Skeletal muscle tissue (tissue), 4 donors: ENCODE data around the gene PROK2. TPM values are rescaled to one million over a fixed set of nuclear protein-coding genes. Genes with fewer than 3 reads are reported as not detected.

ENCODE experiments used
- H3K27ac ChIP-seq: one replicate; pipeline ENCODE4 v1.7.0; 2013; ENCODE audit warnings: mild to moderate bottlenecking, low read depth, low read length, inconsistent platforms
- H3K27me3 ChIP-seq, 3 donors: one replicate each; pipeline ENCODE4 v1.7.0; 2013; ENCODE audit warnings: low read length in 3 of 3; ENCODE audit not compliant: control insufficient read depth in 3 of 3, insufficient read depth in 3 of 3
- H3K36me3 ChIP-seq, 3 donors: one replicate each; pipeline ENCODE4 v1.7.0; 2013; ENCODE audit warnings: low read length in 3 of 3; ENCODE audit not compliant: control insufficient read depth in 3 of 3, insufficient read depth in 3 of 3
- H3K4me1 ChIP-seq, 3 donors: one replicate each; pipeline ENCODE4 v1.7.0; 2013; ENCODE audit warnings: low read length in 3 of 3, mild to moderate bottlenecking in 3 of 3; ENCODE audit not compliant: control insufficient read depth in 3 of 3, insufficient read depth in 3 of 3
- H3K4me3 ChIP-seq, 3 donors: one replicate each; pipeline ENCODE4 v1.7.0; 2013; ENCODE audit warnings: low read length in 3 of 3
- H3K9ac ChIP-seq, 3 donors: one replicate each; pipeline ENCODE4 v1.7.0; 2013; ENCODE audit warnings: low read length in 3 of 3, mild to moderate bottlenecking in 3 of 3, moderate library complexity in 2 of 3, low read depth in 1 of 3
- H3K9me3 ChIP-seq, 3 donors: one replicate each; pipeline ENCODE4 v1.7.0; 2013; ENCODE audit warnings: low read length in 3 of 3; ENCODE audit not compliant: control insufficient read depth in 3 of 3
- total RNA-seq: library from RNA; depleted of rRNA; stranded (reverse); fragments of >200 nt; gene quantifications from one replicate; pipeline ENCODE4 v1.2.3, GENCODE V29; 2014
- donor health status: Osteomylitis.

The PROK2 gene
- total RNA-seq, 1 donor from 2014 or later: 0.52 TPM

- H3K4me1 ChIP-seq: no peaks in the 10 kb centered on the region
- H3K36me3 ChIP-seq: no peaks in the 10 kb centered on the region
- H3K27ac ChIP-seq: no peak overlapping the region
- H3K27me3 ChIP-seq: peaks cover 0 to 4% (median 0%) of the 10 kb centered on the region in 3 donors
- H3K9ac ChIP-seq: no peak overlapping the region
- no peak overlapping the region for H3K4me3 ChIP-seq
- no peaks in the 10 kb centered on the region for H3K9me3 ChIP-seq
Observed at GRCh38 chr3:71809321-71810026, 24.5 kb upstream of the PROK2 start.

DNA sequence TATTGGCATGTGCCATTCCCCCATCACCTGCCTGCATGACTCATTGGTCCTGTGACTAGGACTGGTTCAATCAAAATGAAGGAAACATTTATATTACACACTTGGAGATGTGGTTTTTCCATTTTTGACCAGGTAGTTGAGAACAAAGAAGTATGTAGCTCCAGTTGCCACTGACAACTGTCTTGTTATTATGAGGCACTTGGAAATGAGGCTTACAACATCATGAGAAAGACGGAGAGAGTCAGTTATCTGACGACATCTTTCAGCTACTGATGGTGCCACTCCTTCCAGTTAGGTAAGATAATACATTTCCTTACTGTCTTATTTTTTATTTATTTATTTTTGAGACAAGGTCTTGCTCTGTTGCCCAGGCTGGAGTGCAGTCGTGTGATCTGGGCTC, 21.8 kb upstream of the PROK2 start:
- Histone ChIP-seq H3K4me3 (no peak overlapping the region), H3K4me1 (no peaks in the 10 kb centered on the region), H3K9ac (no peak overlapping the region), H3K27me3 (peaks cover 0 to 10% (median 5%) of the 10 kb centered on the region in 3 donors), H3K9me3 (no peaks in the 10 kb centered on the region), H3K27ac (no peak overlapping the region), H3K36me3 (no peaks in the 10 kb centered on the region)

DNA sequence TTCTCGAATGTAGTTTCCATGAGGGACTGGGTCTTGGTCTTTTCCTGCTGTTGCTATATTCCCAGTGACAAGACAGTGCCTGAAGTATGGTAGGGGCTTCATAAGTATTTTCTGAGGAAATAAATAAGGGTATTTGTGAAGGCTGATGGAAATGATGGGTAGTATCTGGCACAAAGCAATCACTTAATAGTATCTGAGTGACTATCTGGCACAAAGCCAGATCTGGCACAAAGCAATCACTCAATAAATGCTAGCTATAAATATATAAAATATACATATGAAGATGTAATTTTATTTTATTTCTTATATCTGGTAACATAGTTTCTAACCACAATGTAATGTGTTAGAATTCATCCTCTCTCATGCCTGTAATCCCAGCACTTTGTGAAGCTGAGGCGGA, 20.7 kb upstream of the PROK2 start:
- Histone ChIP-seq H3K4me1 (no peaks in the 10 kb centered on the region), H3K4me3 (no peak overlapping the region), H3K36me3 (no peaks in the 10 kb centered on the region), H3K27ac (no peak overlapping the region), H3K9me3 (no peaks in the 10 kb centered on the region), H3K9ac (no peak overlapping the region), H3K27me3 (peaks cover 0 to 13% (median 5%) of the 10 kb centered on the region in 3 donors)

- no peak overlapping the region for H3K27ac ChIP-seq
- no peaks in the 10 kb centered on the region for H3K36me3 ChIP-seq
- H3K9me3 ChIP-seq: no peaks in the 10 kb centered on the region
- H3K4me3 ChIP-seq: no peak overlapping the region
- peaks cover 0 to 15% (median 5%) of the 10 kb centered on the region in 3 donors for H3K27me3 ChIP-seq
- H3K4me1 ChIP-seq: no peaks in the 10 kb centered on the region
- H3K9ac ChIP-seq: no peak overlapping the region
Observed at GRCh38 chr3:71805199-71805598, 20.3 kb upstream of the PROK2 start.

- Histone ChIP-seq H3K9me3 (no peaks in the 10 kb centered on the region), H3K4me3 (no peak overlapping the region), H3K27ac (no peak overlapping the region), H3K27me3 (peaks cover 0 to 22% (median 5%) of the 10 kb centered on the region in 3 donors), H3K4me1 (no peaks in the 10 kb centered on the region), H3K9ac (no peak overlapping the region), H3K36me3 (no peaks in the 10 kb centered on the region)
Observed at GRCh38 chr3:71803248-71803647, 18.3 kb upstream of the PROK2 start.

DNA sequence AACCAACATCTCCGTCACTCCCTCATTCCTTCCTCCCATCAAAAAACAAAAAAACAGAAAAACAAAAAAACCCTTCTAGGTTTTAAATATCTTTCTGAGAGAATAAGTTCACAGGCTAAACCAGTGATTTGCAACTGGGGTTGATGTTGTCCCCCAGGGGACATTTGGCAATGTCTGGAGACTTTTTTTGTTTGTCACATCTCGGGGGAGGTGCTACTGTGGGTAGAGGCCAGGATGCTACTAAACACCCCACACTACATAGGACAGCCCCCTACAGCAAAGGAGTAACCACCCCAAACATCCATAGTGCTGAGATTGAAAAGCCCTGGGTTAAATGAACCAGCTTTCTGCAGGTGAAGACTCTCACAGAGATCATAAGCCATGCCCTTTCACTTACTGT, 17.0 kb upstream of the PROK2 start:
- Histone ChIP-seq H3K9ac (no peak overlapping the region), H3K4me3 (no peak overlapping the region), H3K36me3 (no peaks in the 10 kb centered on the region), H3K4me1 (no peaks in the 10 kb centered on the region), H3K27ac (no peak overlapping the region), H3K27me3 (peaks cover 0 to 25% (median 5%) of the 10 kb centered on the region in 3 donors), H3K9me3 (no peaks in the 10 kb centered on the region)

- H3K4me3 ChIP-seq: no peak overlapping the region
- no peak overlapping the region for H3K27ac ChIP-seq
- H3K4me1 ChIP-seq: no peaks in the 10 kb centered on the region
- H3K36me3 ChIP-seq: no peaks in the 10 kb centered on the region
- no peaks in the 10 kb centered on the region for H3K9me3 ChIP-seq
- H3K9ac ChIP-seq: no peak overlapping the region
- H3K27me3 ChIP-seq: peaks cover 0 to 27% (median 5%) of the 10 kb centered on the region in 3 donors
Observed at GRCh38 chr3:71800023-71800422, 15.1 kb upstream of the PROK2 start.

GRCh38 chr3:71797455-71797854, 12.5 kb upstream of the PROK2 start:
- no peak overlapping the region for H3K27ac ChIP-seq
- H3K9ac ChIP-seq: no peak overlapping the region
- no peaks in the 10 kb centered on the region for H3K9me3 ChIP-seq
- H3K36me3 ChIP-seq: no peaks in the 10 kb centered on the region
- no peaks in the 10 kb centered on the region for H3K4me1 ChIP-seq
- no peak overlapping the region for H3K4me3 ChIP-seq
- peaks cover 0 to 25% (median 3%) of the 10 kb centered on the region in 3 donors for H3K27me3 ChIP-seq

DNA sequence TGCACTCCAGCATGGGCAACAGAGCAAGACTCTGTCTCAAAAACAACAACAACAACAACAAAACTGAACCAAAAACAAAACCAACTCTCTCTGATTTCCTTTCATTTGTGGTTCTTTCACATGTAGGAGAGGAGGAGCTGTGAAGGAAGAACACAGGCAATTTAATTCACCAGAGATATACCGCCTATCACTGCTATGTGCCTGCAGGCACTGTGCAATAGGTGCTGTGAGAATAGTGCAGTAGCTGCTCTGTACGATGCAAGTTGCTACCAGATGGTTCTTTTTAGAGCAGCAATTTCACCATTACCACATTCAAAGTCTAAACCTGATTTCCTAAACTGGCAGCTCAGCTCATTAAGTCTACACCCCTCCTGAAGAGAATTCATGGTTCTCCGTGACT, 11.3 kb upstream of the PROK2 start:
- Histone ChIP-seq H3K36me3 (no peaks in the 10 kb centered on the region), H3K27ac (no peak overlapping the region), H3K4me3 (no peak overlapping the region), H3K9me3 (no peaks in the 10 kb centered on the region), H3K4me1 (no peaks in the 10 kb centered on the region), H3K9ac (no peak overlapping the region), H3K27me3 (peaks cover 0 to 23% (median 0%) of the 10 kb centered on the region in 3 donors)

DNA sequence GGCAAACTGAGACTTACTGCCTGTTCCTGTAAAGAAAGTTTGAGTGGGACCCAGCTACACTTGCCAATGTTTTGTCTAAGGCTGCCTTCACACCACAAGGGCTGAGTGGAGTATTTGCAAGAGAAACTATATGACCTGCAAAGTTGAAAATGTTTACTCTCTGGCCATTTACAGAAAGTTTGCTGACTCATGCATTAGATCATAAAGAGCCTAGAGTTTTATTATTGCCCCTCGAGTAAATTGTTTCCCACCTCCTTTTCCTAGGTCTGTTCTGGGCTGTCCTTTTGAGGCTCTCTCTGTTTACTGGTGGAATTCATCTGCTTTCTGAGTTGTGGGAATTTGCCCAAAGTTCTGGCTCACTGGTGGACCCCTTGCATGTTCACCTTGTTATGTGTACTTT, 6.7 kb upstream of the PROK2 start:
- Histone ChIP-seq H3K4me1 (no peaks in the 10 kb centered on the region), H3K36me3 (no peaks in the 10 kb centered on the region), H3K9me3 (no peaks in the 10 kb centered on the region), H3K27ac (no peak overlapping the region), H3K27me3 (peaks cover 0 to 4% (median 4%) of the 10 kb centered on the region in 3 donors), H3K9ac (no peak overlapping the region), H3K4me3 (no peak overlapping the region)
